Measurements from ENCODE around the gene RPL21. TPM values are rescaled to one million over a fixed set of nuclear protein-coding genes. Genes with fewer than 3 reads are reported as not detected.

Gene RPL21
- total RNA-seq, 1 donor from 2014 or later: 579 TPM

- TF ChIP-seq CTCF (IDR thresholded peaks at IDR 0.05) (no peak), POLR2A (IDR thresholded peaks at IDR 0.05) (no peak), POLR2AphosphoS5 (IDR thresholded peaks at IDR 0.05; ENCODE audit: insufficient read depth in 1 of 2, low read depth in 1 of 2) (no peak)
- intact Hi-C loops (cut with DNase I): no loop called here
- no peaks in the 10 kb centered on the region for H3K27me3 ChIP-seq
- no peaks in the 10 kb centered on the region for H3K4me1 ChIP-seq
- H3K4me3 ChIP-seq: no peak overlapping the region
- no peaks in the 10 kb centered on the region for H3K36me3 ChIP-seq
- no peak for DNase-seq (ENCODE audit: extremely low spot score in 2 of 2)
- no peak overlapping the region for H3K27ac ChIP-seq
- H3K9me3 ChIP-seq: no peaks in the 10 kb centered on the region
Observed at GRCh38 chr13:27304611-27305010, 53.3 kb downstream of the RPL21 start.

Small RNA genes lying within 50 kb of the gene (small RNA-seq; reads per million reads assigned to genes)
- gene SNORA27 (not detected), gene SNORD102 (not detected)

Other genes with a start within 250 kb of the RPL21 start
- 20.9 TPM for gene USP12, start 79.7 kb upstream of the RPL21 start, total RNA-seq
- gene RASL11A, start 19.3 kb downstream of the RPL21 start, total RNA-seq: 74.9 TPM
- 142 TPM for gene GTF3A, start 173.1 kb downstream of the RPL21 start, total RNA-seq
- 30.0 TPM for gene MTIF3, start 199.0 kb downstream of the RPL21 start, total RNA-seq